Caco-2 (cell line): ENCODE measurements around the gene ANK3. TPM values are rescaled to one million over a fixed set of nuclear protein-coding genes. Genes with fewer than 3 reads are reported as not detected.

Source experiments
- BruUV-seq: library from RNA; stranded (reverse); fragments of 400-500 nt; replicated peaks from 2 replicates; lab custom pipeline; 2021; lab: Mats Ljungman, UMichigan
- CTCF ChIA-PET: fragments of 300-600 bp; sonication (Branson Sonifier 250); formaldehyde crosslinking; loops from one replicate; lab custom pipeline; 2022; ENCODE audit warnings: antibody characterized with exemption; lab: Charles Lee
- POLR2A ChIA-PET: fragments of 300-600 bp; sonication (Branson Sonifier 250); formaldehyde crosslinking; loops from one replicate; lab custom pipeline; 2022; ENCODE audit warnings: antibody characterized with exemption; lab: Charles Lee
- DNase-seq, 2 experiments: peaks; one replicate each; pipeline versions ENCODE4 v3.0.0 to v3.0.0-alpha.2; 2020 to 2022
- H3K27me3 ChIP-seq: replicated peaks from 2 replicates; pipeline ENCODE4 v1.6.0; 2011; ENCODE audit warnings: low read length; ENCODE audit not compliant: control insufficient read depth, insufficient read depth
- H3K36me3 ChIP-seq: 2 replicates; pipeline ENCODE4 v1.5.1; 2011; ENCODE audit warnings: low read length; ENCODE audit not compliant: control insufficient read depth, insufficient read depth
- H3K4me1 ChIP-seq: fragments of 250-450 bp; sonication (Bioruptor Pico); 2 replicates; pipeline ENCODE4 v1.5.1; 2020; ENCODE audit warnings: mild to moderate bottlenecking
- H3K4me3 ChIP-seq: 2 replicates; pipeline ENCODE4 v1.5.1; 2011; ENCODE audit warnings: low read depth, mild to moderate bottlenecking, control low read depth, low read length
- H3K9me3 ChIP-seq: fragments of 250-450 bp; sonication (Bioruptor Pico); 2 replicates; pipeline ENCODE4 v1.5.1; 2020; ENCODE audit warnings: mild to moderate bottlenecking, moderate library complexity
- H3K27ac Mint-ChIP-seq: one replicate; pipeline ENCODE4 v1.8.0; 2022; ENCODE audit warnings: mixed read lengths; ENCODE audit not compliant: unreplicated experiment
- H3K27me3 Mint-ChIP-seq: one replicate; pipeline ENCODE4 v1.8.0; 2022; ENCODE audit warnings: mixed read lengths; ENCODE audit not compliant: insufficient read depth, unreplicated experiment
- H3K36me3 Mint-ChIP-seq: one replicate; pipeline ENCODE4 v1.8.0; 2022; ENCODE audit warnings: mild to moderate bottlenecking, mixed read lengths; ENCODE audit not compliant: insufficient read depth, unreplicated experiment
- H3K4me1 Mint-ChIP-seq: one replicate; pipeline ENCODE4 v1.8.0; 2022; ENCODE audit warnings: low read depth, mixed read lengths; ENCODE audit not compliant: unreplicated experiment
- H3K4me3 Mint-ChIP-seq: one replicate; pipeline ENCODE4 v1.8.0; 2022; ENCODE audit warnings: mild to moderate bottlenecking, moderate library complexity, mixed read lengths; ENCODE audit not compliant: unreplicated experiment
- H3K9me3 Mint-ChIP-seq: one replicate; pipeline ENCODE4 v1.8.0; 2022; ENCODE audit warnings: mixed read lengths; ENCODE audit not compliant: unreplicated experiment
- CTCF ChIP-seq, 2 experiments: fragments of 200-600 bp in 1 of 2; IDR thresholded peaks; 1 replicate in 1 of 2; 2 replicates in 1 of 2; pipeline versions ENCODE4 v1.5.1 to v1.8.0; 2011 to 2022; ENCODE audit warnings: antibody characterized with exemption in 1 of 2, control low read depth in 1 of 2, inconsistent platforms in 1 of 2, low read depth in 1 of 2, low read length in 1 of 2, mild to moderate bottlenecking in 1 of 2, moderate library complexity in 1 of 2; ENCODE audit not compliant: insufficient read depth in 1 of 2, severe bottlenecking in 1 of 2, unreplicated experiment in 1 of 2
- intact Hi-C: fragments of 100-400 bp; cut with micrococcal nuclease; formaldehyde crosslinking; loops from one replicate; pipeline ENCODE4 v1.10.0; 2022; ENCODE audit not compliant: unreplicated experiment
- total RNA-seq: library from RNA; stranded (reverse); gene quantifications from 2 replicates; pipeline ENCODE4 v1.2.3, GENCODE V29; 2022

The ANK3 gene
- total RNA-seq, 1 experiment from 2014 or later: 46.7 TPM

DNA sequence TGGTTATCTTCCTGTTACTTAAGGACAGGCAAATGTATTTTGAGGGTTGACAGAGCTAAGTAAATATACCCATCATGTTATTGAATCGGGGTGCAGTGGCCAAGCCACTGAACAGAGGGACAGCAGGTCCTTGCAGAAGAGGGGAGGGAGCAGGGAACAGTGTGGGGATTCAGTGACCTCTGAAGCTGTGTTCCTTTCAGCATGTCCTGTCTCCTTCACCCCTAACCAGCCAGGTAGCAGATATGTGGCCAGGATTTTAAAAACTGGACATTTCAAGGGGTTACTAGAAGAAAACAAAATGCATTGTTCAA is 12.7 kb downstream of the ANK3 start:
- no peaks in the 10 kb centered on the region for H3K36me3 Mint-ChIP-seq
- DNase-seq: no peak
- Histone ChIP-seq H3K4me3 (no peak overlapping the region), H3K4me1 (peaks cover 4% of the 10 kb centered on the region; the same call in 1 of the 2 replicates), H3K9me3 (no peaks in the 10 kb centered on the region), H3K27me3 (no peaks in the 10 kb centered on the region), H3K36me3 (no peaks in the 10 kb centered on the region)
- no peak overlapping the region for H3K4me3 Mint-ChIP-seq
- no peak overlapping the region for H3K27ac Mint-ChIP-seq
- ChIA-PET CTCF (no interaction called here), POLR2A (no interaction called here)
- peaks cover 10% of the 10 kb centered on the region for H3K4me1 Mint-ChIP-seq
- peaks cover 7% of the 10 kb centered on the region for H3K9me3 Mint-ChIP-seq
- BruUV-seq: no TSS peak
- TF ChIP-seq CTCF (IDR thresholded peaks at IDR 0.05; ENCODE audit: insufficient read depth in 1 of 2, low read depth in 1 of 2, low read length in 1 of 2, severe bottlenecking in 1 of 2, unreplicated experiment in 1 of 2): no peak
- H3K27me3 Mint-ChIP-seq: no peaks in the 10 kb centered on the region
- intact Hi-C loops: no loop called here

DNA sequence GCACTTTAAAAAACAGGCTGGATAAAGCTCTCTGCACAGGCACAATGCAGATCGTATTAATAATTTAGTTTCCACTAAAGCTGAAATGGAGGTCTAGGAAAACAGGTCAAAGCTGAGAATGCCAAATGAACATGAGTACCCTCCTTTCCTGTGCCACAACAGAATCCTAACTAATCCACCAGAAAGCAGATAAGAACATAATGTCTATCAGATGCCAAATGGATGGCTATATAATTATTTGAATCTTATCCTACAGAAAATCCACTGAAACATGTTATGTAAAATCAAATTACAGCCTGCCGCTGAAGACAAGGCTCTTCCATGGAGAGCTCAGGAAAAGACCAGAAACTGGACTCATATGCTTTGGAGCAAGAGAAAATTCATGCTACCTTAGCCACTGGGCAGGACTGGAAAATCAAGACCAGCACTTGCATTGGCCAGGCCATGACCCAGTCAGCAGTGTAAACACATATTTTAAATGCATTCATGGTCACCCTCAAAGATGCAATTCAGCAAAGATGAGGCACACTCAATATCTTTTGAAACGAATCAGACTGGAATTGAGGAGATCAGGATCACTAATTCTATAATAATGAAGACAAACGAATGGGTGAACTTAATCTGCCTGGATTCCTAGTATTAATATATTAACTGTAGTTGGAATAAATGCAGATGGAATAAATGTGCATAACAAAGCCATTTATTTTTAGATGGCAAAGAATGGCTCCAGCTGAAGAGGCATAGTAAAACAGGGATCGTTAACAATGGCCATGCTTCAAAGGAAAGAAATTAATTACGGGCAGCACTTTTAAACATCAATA is 13.2 kb downstream of the ANK3 start:
- intact Hi-C loops: no loop called here
- no peaks in the 10 kb centered on the region for H3K27me3 Mint-ChIP-seq
- peaks cover 7% of the 10 kb centered on the region for H3K9me3 Mint-ChIP-seq
- Histone ChIP-seq H3K4me1 (peaks cover 4% of the 10 kb centered on the region; the same call in 1 of the 2 replicates), H3K4me3 (no peak overlapping the region), H3K27me3 (no peaks in the 10 kb centered on the region), H3K36me3 (no peaks in the 10 kb centered on the region), H3K9me3 (no peaks in the 10 kb centered on the region)
- no peak for DNase-seq
- H3K27ac Mint-ChIP-seq: no peak overlapping the region
- POLR2A ChIA-PET: no interaction called here
- CTCF ChIA-PET: no interaction called here
- no peak for TF ChIP-seq CTCF (IDR thresholded peaks at IDR 0.05; ENCODE audit: insufficient read depth in 1 of 2, low read depth in 1 of 2, low read length in 1 of 2, severe bottlenecking in 1 of 2, unreplicated experiment in 1 of 2)
- no TSS peak for BruUV-seq
- no peak overlapping the region for H3K4me3 Mint-ChIP-seq
- peaks cover 10% of the 10 kb centered on the region for H3K4me1 Mint-ChIP-seq
- H3K36me3 Mint-ChIP-seq: no peaks in the 10 kb centered on the region

DNA sequence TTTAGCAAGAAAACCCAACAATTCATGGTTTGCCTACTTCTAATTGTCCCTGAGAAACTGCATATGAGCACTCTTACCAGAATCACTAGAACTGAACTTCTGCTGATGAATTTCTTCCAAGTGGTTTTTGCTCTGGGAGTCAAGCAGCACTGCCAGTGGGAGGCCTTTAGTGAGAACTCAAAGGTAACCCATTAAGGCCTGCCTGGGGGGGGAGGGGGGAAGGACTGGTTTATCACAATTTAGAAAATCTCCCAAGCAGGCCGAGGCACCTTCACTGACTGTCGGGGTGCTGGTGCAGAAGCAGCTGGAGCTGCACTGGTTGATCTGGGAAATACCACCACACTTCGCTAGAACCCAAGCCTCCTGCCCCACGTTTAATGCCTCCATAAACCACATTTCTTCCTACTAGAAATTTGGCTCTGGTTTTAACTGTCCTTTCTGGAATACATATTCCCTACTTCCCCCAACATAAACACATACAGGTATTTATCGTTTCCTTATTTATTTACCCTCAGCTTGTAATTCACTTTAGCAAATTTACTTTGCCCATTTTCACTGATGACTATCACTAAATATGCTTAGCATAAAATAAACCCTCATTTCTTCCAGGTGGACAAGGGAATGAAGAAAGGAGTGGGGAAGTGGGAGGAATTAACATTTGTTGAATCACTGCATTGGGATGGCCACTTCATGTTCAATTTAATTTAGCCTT is 14.2 kb downstream of the ANK3 start:
- ChIA-PET POLR2A (no interaction called here), CTCF (no interaction called here)
- intact Hi-C loops: no loop called here
- Histone ChIP-seq H3K4me3 (no peak overlapping the region), H3K4me1 (peaks cover 4% of the 10 kb centered on the region; the same call in 1 of the 2 replicates), H3K36me3 (no peaks in the 10 kb centered on the region), H3K9me3 (no peaks in the 10 kb centered on the region), H3K27me3 (no peaks in the 10 kb centered on the region)
- H3K4me3 Mint-ChIP-seq: no peak overlapping the region
- no peak for TF ChIP-seq CTCF (IDR thresholded peaks at IDR 0.05; ENCODE audit: insufficient read depth in 1 of 2, low read depth in 1 of 2, low read length in 1 of 2, severe bottlenecking in 1 of 2, unreplicated experiment in 1 of 2)
- BruUV-seq: no TSS peak
- no peak overlapping the region for H3K27ac Mint-ChIP-seq
- DNase-seq: no peak
- H3K4me1 Mint-ChIP-seq: peaks cover 17% of the 10 kb centered on the region
- H3K27me3 Mint-ChIP-seq: no peaks in the 10 kb centered on the region
- peaks cover 7% of the 10 kb centered on the region for H3K9me3 Mint-ChIP-seq
- no peaks in the 10 kb centered on the region for H3K36me3 Mint-ChIP-seq
